HepG2 (cell line): Measurements from ENCODE around the gene SNED1. TPM values are rescaled to one million over a fixed set of nuclear protein-coding genes. Genes with fewer than 3 reads are reported as not detected.

Experiments
- ATAC-seq: fragments of 200-7000 bp; cut with Tn5 transposase; 3 replicates; pipeline ENCODE4 v1.9.1; 2020; ENCODE audit warnings: mild to moderate bottlenecking, moderate library complexity
- BruUV-seq: library from RNA; stranded (reverse); fragments of 400-500 nt; replicated peaks from 2 replicates; lab custom pipeline; 2021; lab: Mats Ljungman, UMichigan
- CTCF ChIA-PET: fragments of 300-600 bp; formaldehyde crosslinking; extraction: SDS; loops from one replicate; lab custom pipeline; 2021; ENCODE audit warnings: low total read pairs, inconsistent platforms, low intra/inter-chr PET ratio; lab: Yijun Ruan, JAX
- POLR2A ChIA-PET: fragments of 350-600 bp; sonication (Branson Sonifier 250); formaldehyde crosslinking; loops from one replicate; lab custom pipeline; 2020; ENCODE audit warnings: antibody characterized with exemption, inconsistent platforms; lab: Yijun Ruan, JAX
- DNase-seq: peaks from one replicate; pipeline ENCODE4 v3.0.0-alpha.2; 2015; ENCODE audit warnings: low spot score
- FAIRE-seq: peaks from 3 replicates; lab custom pipeline; 2011; peaks lifted over from hg19 to GRCh38; lab: Jason Lieb, UNC
- H2AFZ ChIP-seq: one replicate; pipeline ENCODE4 v1.6.1; 2011; ENCODE audit warnings: low read length, inconsistent platforms
- H3K27ac ChIP-seq: fragments of 300-600 bp; 3 replicates; pipeline ENCODE4 v1.8.0; 2011; ENCODE audit warnings: mixed run types, mild to moderate bottlenecking, mixed read lengths, low read length, inconsistent platforms; ENCODE audit not compliant: insufficient read depth; ENCODE audit errors: extremely low read length
- H3K27me3 ChIP-seq, 2 experiments: fragments of 200-600 bp in 1 of 2; 2 replicates in 1 of 2; 3 replicates in 1 of 2; pipeline versions ENCODE4 v1.6.0 to v1.8.0; 2011; ENCODE audit warnings: low read length in 2 of 2, mild to moderate bottlenecking in 2 of 2, moderate library complexity in 2 of 2, inconsistent platforms in 1 of 2; ENCODE audit not compliant: insufficient read depth in 2 of 2, control insufficient read depth in 1 of 2
- H3K36me3 ChIP-seq, 2 experiments: fragments of 200-600 bp in 1 of 2; replicated peaks in 1 of 2; 2 replicates in 1 of 2; 3 replicates in 1 of 2; pipeline versions ENCODE4 v1.5.1 to v1.8.0; 2011; ENCODE audit warnings: low read length in 2 of 2, inconsistent platforms in 1 of 2; ENCODE audit not compliant: insufficient read depth in 2 of 2, control insufficient read depth in 1 of 2
- H3K4me1 ChIP-seq: 2 replicates; pipeline ENCODE4 v1.5.1; 2012; ENCODE audit warnings: low read length, inconsistent platforms; ENCODE audit not compliant: insufficient read depth
- H3K4me2 ChIP-seq: 2 replicates; pipeline ENCODE4 v1.6.0; 2011; ENCODE audit warnings: low read depth, low read length, inconsistent platforms
- H3K4me3 ChIP-seq, 3 experiments: fragments of 200-600 bp in 1 of 3; sonication (generic), shearing (Covaris generic) in 1 of 3; replicated peaks in 1 of 3; 2 replicates each; pipeline ENCODE4 v1.5.1; 2011 to 2016; ENCODE audit warnings: low read length in 3 of 3, inconsistent platforms in 2 of 3, low read depth in 2 of 3, mild to moderate bottlenecking in 2 of 3, control low read depth in 1 of 3, mixed read lengths in 1 of 3; ENCODE audit not compliant: insufficient read depth in 1 of 3
- H3K79me2 ChIP-seq: one replicate; pipeline ENCODE4 v1.6.1; 2011; ENCODE audit warnings: low read length, inconsistent platforms; ENCODE audit not compliant: insufficient read depth
- H3K9ac ChIP-seq: 2 replicates; pipeline ENCODE4 v1.6.0; 2011; ENCODE audit warnings: mild to moderate bottlenecking, low read depth, low read length, inconsistent platforms; ENCODE audit not compliant: insufficient read depth
- H3K9me3 ChIP-seq: 2 replicates; pipeline ENCODE4 v1.5.1; 2012; ENCODE audit warnings: mild to moderate bottlenecking, low read length
- H4K20me1 ChIP-seq: 2 replicates; pipeline ENCODE4 v1.6.0; 2011; ENCODE audit warnings: inconsistent platforms, mild to moderate bottlenecking, low read length, moderate library complexity; ENCODE audit not compliant: insufficient read depth
- AGO2 ChIP-seq: fragments of 200-400 bp; formaldehyde crosslinking; optimal IDR thresholded peaks from 2 replicates; pipeline ENCODE3; 2017; ENCODE audit warnings: mild to moderate bottlenecking, low read depth, low read length, moderate library complexity
- FOXP1 ChIP-seq, 2 experiments: fragments of 450-650 bp in 1 of 2; IDR thresholded peaks; 2 replicates each; pipeline ENCODE4 v1.6.1; 2017 to 2018; ENCODE audit warnings: antibody characterized with exemption in 1 of 2
- KDM5B ChIP-seq: sonication (generic); formaldehyde crosslinking; IDR thresholded peaks from 2 replicates; pipeline ENCODE4 v1.4.0; 2020; ENCODE audit warnings: missing genetic modification reagents, mild to moderate bottlenecking, borderline replicate concordance
- MAF1 ChIP-seq: sonication (generic); formaldehyde crosslinking; IDR thresholded peaks from 2 replicates; pipeline ENCODE4 v1.5.0; 2020; ENCODE audit warnings: missing genetic modification reagents, borderline replicate concordance
- NFIC ChIP-seq: IDR thresholded peaks from 2 replicates; pipeline ENCODE4 v1.6.1; 2012; ENCODE audit warnings: mild to moderate bottlenecking, low read length, inconsistent platforms
- PPARG ChIP-seq: conservative IDR thresholded peaks from 2 replicates; pipeline ENCODE4 v1.6.1; 2016; ENCODE audit warnings: missing biosample characterization, missing genetic modification reagents
- RBFOX2 ChIP-seq: fragments of 200-400 bp; formaldehyde crosslinking; IDR thresholded peaks from 2 replicates; pipeline ENCODE4 v1.6.1; 2017; ENCODE audit warnings: low read depth, mild to moderate bottlenecking, low read length
- RCOR2 ChIP-seq: IDR thresholded peaks from 2 replicates; pipeline ENCODE4 v1.6.1; 2016; ENCODE audit warnings: missing biosample characterization, missing genetic modification reagents
- ZFP91 ChIP-seq: sonication (generic); formaldehyde crosslinking; IDR thresholded peaks from 2 replicates; pipeline ENCODE4 v1.9.0; 2022; ENCODE audit warnings: missing genetic modification reagents, mild to moderate bottlenecking, borderline replicate concordance
- WGBS: methylation state at CpG from one replicate; pipeline ENCODE4 v1.1.6; 2017; ENCODE audit warnings: low lambda C conversion rate; 5-methylcytosine and 5-hydroxymethylcytosine counted together
- in situ Hi-C: cut with HindIII; loops from 2 replicates; pipeline ENCODE4 v1.10.0; 2017; ENCODE audit warnings: low pct_unique_long_range_greater_than_20kb; ENCODE audit not compliant: extremely low pct_ligation_motif_present
- intact Hi-C: fragments of 100-400 bp; cut with micrococcal nuclease; formaldehyde crosslinking; loops from one replicate; pipeline ENCODE4 v1.10.0; 2022; ENCODE audit not compliant: unreplicated experiment
- polyA plus RNA-seq, 8 experiments: library from polyadenylated mRNA; depleted of rRNA in 3 of 8; stranded (reverse) in 7 of 8; unstranded in 1 of 8; fragments of >200 nt; fragmentation: Illumina TruSeq in 4 of 8; extraction: Trizol in 4 of 8; gene quantifications; 2 replicates each; pipeline versions ENCODE4 v1.2.1 to v1.2.3, GENCODE V29; 2011 to 2016; ENCODE audit warnings: low read depth in 4 of 8, missing spikeins in 1 of 8, mixed read lengths in 1 of 8; ENCODE audit not compliant: insufficient read depth in 1 of 8
- total RNA-seq, 5 experiments: library from RNA; depleted of rRNA; stranded (reverse); fragments of >200 nt; fragmentation: Illumina TruSeq; extraction: Trizol; gene quantifications; 2 replicates each; pipeline ENCODE4 v1.2.3, GENCODE V29; 2016; ENCODE audit warnings: low read depth in 1 of 5
- TF ChIP-seq, protein P1 (sequence below): sonication (generic); formaldehyde crosslinking; conservative IDR thresholded peaks from 2 replicates; pipeline ENCODE4 v1.4.0; 2020; ENCODE audit warnings: missing genetic modification reagents
- TF ChIP-seq, protein P2 (sequence below): sonication (generic); formaldehyde crosslinking; IDR thresholded peaks from 2 replicates; pipeline ENCODE4 v1.4.0; 2020; ENCODE audit warnings: missing genetic modification reagents, borderline replicate concordance

The SNED1 gene
- total and polyA plus RNA-seq, 2 of the 13 experiments (the other 11 are each of a cell fraction or from before 2014, with no cell fraction given): 0.15 to 0.65 TPM

DNA sequence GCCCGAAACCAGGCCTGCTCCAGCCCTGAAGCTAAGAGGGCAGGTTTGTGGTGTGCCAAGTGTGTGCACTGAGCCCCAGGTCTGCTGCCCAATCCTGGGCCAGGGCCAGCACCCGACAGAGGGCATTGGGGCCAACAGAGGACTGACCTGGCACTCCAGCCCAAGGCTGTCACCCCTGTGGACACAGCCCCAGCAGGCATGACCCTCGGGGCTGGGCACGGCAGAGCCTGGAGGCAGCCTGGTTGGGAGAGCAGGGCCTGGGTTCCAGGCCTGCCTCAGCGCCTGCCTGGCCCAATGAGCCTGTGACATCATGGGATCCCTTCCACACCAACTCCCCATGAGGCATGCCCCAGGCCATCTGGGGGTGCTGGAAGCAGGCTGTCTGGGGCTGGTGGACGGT, 10.8 kb upstream of the SNED1 start:
- Histone ChIP-seq H4K20me1 (no peaks in the 10 kb centered on the region; the same call in 1 of the 2 replicates), H3K36me3 (no peaks in the 10 kb centered on the region), H2AFZ (no peak overlapping the region), H3K27me3 (peaks cover 23 to 70% of the 10 kb centered on the region in 2 experiments), H3K9ac (no peak overlapping the region)
- intact Hi-C loops: loop anchor here (10.0 kb wide), 1 partner anchor 1783 kb away; no protein-coding TSS in a partner anchor
- POLR2A ChIA-PET: interaction anchor here (1.4 to 2.0 kb wide), 2 partner anchors 111 to 130 kb away, joined by 5 to 6 read pairs; no protein-coding TSS in a partner anchor
- FAIRE-seq: no peak
- no peak for ATAC-seq
- TF ChIP-seq ZFP91 (CRISPR knock-in tag): peak; percentile 49; the same call in 1 of the 2 replicates
- no peak for TF ChIP-seq AGO2
- TF ChIP-seq, all 625 proteins: peak for 1
- no TSS peak for BruUV-seq
- in situ Hi-C loops: loop anchor here (5.0 kb wide), 1 partner anchor 70 kb away; no protein-coding TSS in a partner anchor
- Histone ChIP-seq H3K4me1 (peaks cover 59% of the 10 kb centered on the region), H3K79me2 (no peaks in the 10 kb centered on the region), H3K27ac (no peak overlapping the region), H3K4me2 (peak overlapping the region; percentile 57; the same call in 1 of the 2 replicates), H3K9me3 (no peaks in the 10 kb centered on the region), H3K4me3 (no peak overlapping the region)
- WGBS: 22% methylated on average over 4 of the region's 6 CpGs
- no peak for DNase-seq
- CTCF ChIA-PET: interaction anchor here (3.8 kb wide), 1 partner anchor 136 kb away, joined by 19 read pairs; no protein-coding TSS in a partner anchor

DNA sequence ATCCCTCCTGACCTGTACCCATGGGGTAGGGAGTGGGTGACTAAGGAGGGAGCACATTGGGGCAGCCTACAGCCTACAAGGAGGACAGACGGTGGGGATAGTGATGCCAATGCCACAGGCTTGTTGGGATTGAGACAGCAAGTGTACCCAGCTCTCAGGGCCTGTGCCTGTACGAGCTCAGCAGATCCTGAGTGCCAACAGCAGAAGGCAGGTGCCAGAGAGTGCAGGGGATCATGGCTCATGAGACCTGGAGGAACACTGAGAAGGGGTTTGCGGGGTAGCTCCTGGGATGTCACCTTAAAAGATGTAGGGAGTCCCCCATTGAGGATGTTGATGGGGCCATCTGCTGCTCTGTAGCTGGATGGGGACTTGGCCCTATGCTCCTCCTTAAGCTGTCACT, 10.3 kb upstream of the SNED1 start:
- Histone ChIP-seq H3K36me3 (no peaks in the 10 kb centered on the region), H3K9ac (no peak overlapping the region), H3K4me1 (peaks cover 61% of the 10 kb centered on the region), H3K27me3 (peaks cover 22 to 70% of the 10 kb centered on the region in 2 experiments), H3K79me2 (no peaks in the 10 kb centered on the region), H3K27ac (no peak overlapping the region), H4K20me1 (no peaks in the 10 kb centered on the region; the same call in 1 of the 2 replicates), H3K9me3 (no peaks in the 10 kb centered on the region), H3K4me3 (no peak overlapping the region), H3K4me2 (no peak overlapping the region), H2AFZ (no peak overlapping the region)
- intact Hi-C loops: loop anchor here (10.0 kb wide), 1 partner anchor 1783 kb away; no protein-coding TSS in a partner anchor
- DNase-seq (no peak), FAIRE-seq (no peak), ATAC-seq (no peak)
- CTCF ChIA-PET: interaction anchor here (3.8 kb wide), 1 partner anchor 137 kb away, joined by 19 read pairs; no protein-coding TSS in a partner anchor
- BruUV-seq: no TSS peak
- WGBS: 60% methylated on average over 3 of the region's 3 CpGs
- POLR2A ChIA-PET: no interaction called here
- in situ Hi-C loops: loop anchor here (5.0 kb wide), 1 partner anchor 71 kb away; no protein-coding TSS in a partner anchor
- TF ChIP-seq RCOR2: no peak
- no peak for TF ChIP-seq FOXP1 (IDR thresholded peaks at IDR 0.05)
- no peak for TF ChIP-seq FOXP1 (CRISPR knock-in tag; IDR thresholded peaks at IDR 0.05)
- TF ChIP-seq PPARG (CRISPR knock-in tag): no peak
- TF ChIP-seq RBFOX2: no peak
- TF ChIP-seq, protein P1, sequence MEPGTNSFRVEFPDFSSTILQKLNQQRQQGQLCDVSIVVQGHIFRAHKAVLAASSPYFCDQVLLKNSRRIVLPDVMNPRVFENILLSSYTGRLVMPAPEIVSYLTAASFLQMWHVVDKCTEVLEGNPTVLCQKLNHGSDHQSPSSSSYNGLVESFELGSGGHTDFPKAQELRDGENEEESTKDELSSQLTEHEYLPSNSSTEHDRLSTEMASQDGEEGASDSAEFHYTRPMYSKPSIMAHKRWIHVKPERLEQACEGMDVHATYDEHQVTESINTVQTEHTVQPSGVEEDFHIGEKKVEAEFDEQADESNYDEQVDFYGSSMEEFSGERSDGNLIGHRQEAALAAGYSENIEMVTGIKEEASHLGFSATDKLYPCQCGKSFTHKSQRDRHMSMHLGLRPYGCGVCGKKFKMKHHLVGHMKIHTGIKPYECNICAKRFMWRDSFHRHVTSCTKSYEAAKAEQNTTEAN (CRISPR knock-in tag): no peak
- TF ChIP-seq NFIC: no peak
- TF ChIP-seq MAF1 (CRISPR knock-in tag): no peak
- TF ChIP-seq KDM5B: no peak
- TF ChIP-seq, protein P2, sequence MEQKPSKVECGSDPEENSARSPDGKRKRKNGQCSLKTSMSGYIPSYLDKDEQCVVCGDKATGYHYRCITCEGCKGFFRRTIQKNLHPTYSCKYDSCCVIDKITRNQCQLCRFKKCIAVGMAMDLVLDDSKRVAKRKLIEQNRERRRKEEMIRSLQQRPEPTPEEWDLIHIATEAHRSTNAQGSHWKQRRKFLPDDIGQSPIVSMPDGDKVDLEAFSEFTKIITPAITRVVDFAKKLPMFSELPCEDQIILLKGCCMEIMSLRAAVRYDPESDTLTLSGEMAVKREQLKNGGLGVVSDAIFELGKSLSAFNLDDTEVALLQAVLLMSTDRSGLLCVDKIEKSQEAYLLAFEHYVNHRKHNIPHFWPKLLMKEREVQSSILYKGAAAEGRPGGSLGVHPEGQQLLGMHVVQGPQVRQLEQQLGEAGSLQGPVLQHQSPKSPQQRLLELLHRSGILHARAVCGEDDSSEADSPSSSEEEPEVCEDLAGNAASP (CRISPR knock-in tag): no peak
